ENCODE data around the gene LINGO1. TPM values are rescaled to one million over a fixed set of nuclear protein-coding genes. Genes with fewer than 3 reads are reported as not detected.
A peak's percentile ranks its signal among the peaks of the same experiment; 100 is the strongest.

Gene LINGO1
- polyA plus RNA-seq, 1 donor = 25.0 TPM

GRCh38 chr15:77644543-77645247 lies 12.0 kb upstream of the LINGO1 start:
- Histone ChIP-seq H3K36me3 (ENCODE audit: control insufficient read depth, insufficient read depth, low read length) (no peaks in the 10 kb centered on the region), H3K4me3 (ENCODE audit: low read length) (no peak overlapping the region), H3K27ac (ENCODE audit: low read length) (no peak overlapping the region), H3K4me1 (ENCODE audit: control insufficient read depth, insufficient read depth, low read length) (peaks cover 3% of the 10 kb centered on the region), H3K27me3 (ENCODE audit: control insufficient read depth, insufficient read depth, low read length) (peaks cover 2% of the 10 kb centered on the region), H3K9me3 (ENCODE audit: control insufficient read depth, low read depth, low read length) (no peaks in the 10 kb centered on the region)
- no peak for DNase-seq
- WGBS (ENCODE audit: insufficient coverage, low lambda C conversion rate) = no CpG with 5 or more reads among the region's 14 CpGs

- H3K9me3 ChIP-seq (ENCODE audit: control insufficient read depth, low read depth, low read length) = no peaks in the 10 kb centered on the region
- DNase-seq = no peak
- H3K27ac ChIP-seq (ENCODE audit: low read length) = no peak overlapping the region
- H3K4me3 ChIP-seq (ENCODE audit: low read length) = no peak overlapping the region
- WGBS (ENCODE audit: insufficient coverage, low lambda C conversion rate) = no CpG with 5 or more reads among the region's 11 CpGs
- H3K36me3 ChIP-seq (ENCODE audit: control insufficient read depth, insufficient read depth, low read length) = no peaks in the 10 kb centered on the region
- H3K27me3 ChIP-seq (ENCODE audit: control insufficient read depth, insufficient read depth, low read length) = peaks cover 2% of the 10 kb centered on the region
- peaks cover 3% of the 10 kb centered on the region for H3K4me1 ChIP-seq (ENCODE audit: control insufficient read depth, insufficient read depth, low read length)
Observed at GRCh38 chr15:77643764-77644163, 11.1 kb upstream of the LINGO1 start.

GRCh38 chr15:77642793-77643430 lies 10.2 kb upstream of the LINGO1 start:
- Histone ChIP-seq H3K36me3 (ENCODE audit: control insufficient read depth, insufficient read depth, low read length) (no peaks in the 10 kb centered on the region), H3K27me3 (ENCODE audit: control insufficient read depth, insufficient read depth, low read length) (peaks cover 7% of the 10 kb centered on the region), H3K9me3 (ENCODE audit: control insufficient read depth, low read depth, low read length) (no peaks in the 10 kb centered on the region), H3K27ac (ENCODE audit: low read length) (no peak overlapping the region), H3K4me1 (ENCODE audit: control insufficient read depth, insufficient read depth, low read length) (peaks cover 3% of the 10 kb centered on the region), H3K4me3 (ENCODE audit: low read length) (no peak overlapping the region)
- no peak for DNase-seq
- WGBS (ENCODE audit: insufficient coverage, low lambda C conversion rate) = no CpG with 5 or more reads among the region's 10 CpGs

GRCh38 chr15:77641999-77642398 lies 9.3 kb upstream of the LINGO1 start:
- peaks cover 7% of the 10 kb centered on the region for H3K27me3 ChIP-seq (ENCODE audit: control insufficient read depth, insufficient read depth, low read length)
- H3K27ac ChIP-seq (ENCODE audit: low read length) = no peak overlapping the region
- no peak for DNase-seq
- H3K4me3 ChIP-seq (ENCODE audit: low read length) = no peak overlapping the region
- H3K4me1 ChIP-seq (ENCODE audit: control insufficient read depth, insufficient read depth, low read length) = peaks cover 3% of the 10 kb centered on the region
- H3K36me3 ChIP-seq (ENCODE audit: control insufficient read depth, insufficient read depth, low read length) = no peaks in the 10 kb centered on the region
- WGBS (ENCODE audit: insufficient coverage, low lambda C conversion rate) = no CpG with 5 or more reads among the region's 6 CpGs
- no peaks in the 10 kb centered on the region for H3K9me3 ChIP-seq (ENCODE audit: control insufficient read depth, low read depth, low read length)

DNA sequence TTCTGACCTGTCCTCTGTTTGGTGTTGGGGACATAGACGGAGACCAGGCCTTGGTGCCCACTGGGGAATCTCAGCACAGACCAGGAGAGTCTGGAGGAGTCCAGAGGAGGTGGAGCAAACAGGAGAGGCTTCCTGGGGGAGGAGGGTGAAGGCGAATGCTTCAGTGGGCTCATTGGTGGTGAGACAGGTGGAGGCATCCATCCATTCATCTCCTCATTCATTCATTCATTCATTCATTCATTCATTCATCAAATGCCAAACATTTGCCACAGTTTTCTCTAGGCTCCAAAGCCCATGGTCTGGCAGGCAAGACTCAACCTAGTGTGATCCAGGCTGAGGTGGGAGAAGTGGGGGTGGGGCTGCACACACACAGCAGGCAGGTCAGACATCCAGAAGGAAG lies 7.9 kb upstream of the LINGO1 start:
- H3K9me3 ChIP-seq (ENCODE audit: control insufficient read depth, low read depth, low read length) = no peaks in the 10 kb centered on the region
- no CpG with 5 or more reads among the region's 2 CpGs for WGBS (ENCODE audit: insufficient coverage, low lambda C conversion rate)
- no peak overlapping the region for H3K27ac ChIP-seq (ENCODE audit: low read length)
- H3K4me1 ChIP-seq (ENCODE audit: control insufficient read depth, insufficient read depth, low read length) = peaks cover 3% of the 10 kb centered on the region
- no peak for DNase-seq
- H3K27me3 ChIP-seq (ENCODE audit: control insufficient read depth, insufficient read depth, low read length) = peaks cover 18% of the 10 kb centered on the region
- no peak overlapping the region for H3K4me3 ChIP-seq (ENCODE audit: low read length)
- no peaks in the 10 kb centered on the region for H3K36me3 ChIP-seq (ENCODE audit: control insufficient read depth, insufficient read depth, low read length)

- no peak for DNase-seq
- Histone ChIP-seq H3K9me3 (ENCODE audit: control insufficient read depth, low read depth, low read length) (no peaks in the 10 kb centered on the region), H3K4me3 (ENCODE audit: low read length) (no peak overlapping the region), H3K27me3 (ENCODE audit: control insufficient read depth, insufficient read depth, low read length) (peaks cover 30% of the 10 kb centered on the region), H3K27ac (ENCODE audit: low read length) (no peak overlapping the region), H3K36me3 (ENCODE audit: control insufficient read depth, insufficient read depth, low read length) (no peaks in the 10 kb centered on the region), H3K4me1 (ENCODE audit: control insufficient read depth, insufficient read depth, low read length) (peaks cover 6% of the 10 kb centered on the region)
- WGBS (ENCODE audit: insufficient coverage, low lambda C conversion rate) = 95% methylated on average over 4 of the region's 12 CpGs
Observed at GRCh38 chr15:77639431-77639830, 6.7 kb upstream of the LINGO1 start.

GRCh38 chr15:77637851-77638692 lies 5.4 kb upstream of the LINGO1 start:
- WGBS (ENCODE audit: insufficient coverage, low lambda C conversion rate) = 90% methylated on average over 2 of the region's 10 CpGs
- H3K4me1 ChIP-seq (ENCODE audit: control insufficient read depth, insufficient read depth, low read length) = peaks cover 6% of the 10 kb centered on the region
- no peaks in the 10 kb centered on the region for H3K36me3 ChIP-seq (ENCODE audit: control insufficient read depth, insufficient read depth, low read length)
- H3K27me3 ChIP-seq (ENCODE audit: control insufficient read depth, insufficient read depth, low read length) = peaks cover 40% of the 10 kb centered on the region
- no peak overlapping the region for H3K4me3 ChIP-seq (ENCODE audit: low read length)
- H3K27ac ChIP-seq (ENCODE audit: low read length) = no peak overlapping the region
- no peaks in the 10 kb centered on the region for H3K9me3 ChIP-seq (ENCODE audit: control insufficient read depth, low read depth, low read length)
- no peak for DNase-seq

GRCh38 chr15:77636209-77636608 lies 3.5 kb upstream of the LINGO1 start:
- Histone ChIP-seq H3K27me3 (ENCODE audit: control insufficient read depth, insufficient read depth, low read length) (peaks cover 54% of the 10 kb centered on the region), H3K4me1 (ENCODE audit: control insufficient read depth, insufficient read depth, low read length) (peaks cover 6% of the 10 kb centered on the region), H3K27ac (ENCODE audit: low read length) (no peak overlapping the region), H3K36me3 (ENCODE audit: control insufficient read depth, insufficient read depth, low read length) (no peaks in the 10 kb centered on the region), H3K9me3 (ENCODE audit: control insufficient read depth, low read depth, low read length) (no peaks in the 10 kb centered on the region), H3K4me3 (ENCODE audit: low read length) (no peak overlapping the region)
- WGBS (ENCODE audit: insufficient coverage, low lambda C conversion rate) = no CpG with 5 or more reads among the region's 5 CpGs
- DNase-seq = no peak

GRCh38 chr15:77634266-77634962 lies 1.7 kb upstream of the LINGO1 start:
- Histone ChIP-seq H3K27ac (ENCODE audit: low read length) (no peak overlapping the region), H3K4me1 (ENCODE audit: control insufficient read depth, insufficient read depth, low read length) (peaks cover 6% of the 10 kb centered on the region), H3K36me3 (ENCODE audit: control insufficient read depth, insufficient read depth, low read length) (no peaks in the 10 kb centered on the region), H3K9me3 (ENCODE audit: control insufficient read depth, low read depth, low read length) (no peaks in the 10 kb centered on the region), H3K27me3 (ENCODE audit: control insufficient read depth, insufficient read depth, low read length) (peaks cover 70% of the 10 kb centered on the region), H3K4me3 (ENCODE audit: low read length) (no peak overlapping the region)
- peak; percentile 48 to 49 for DNase-seq
- 0% methylated on average over 1 of the region's 34 CpGs for WGBS (ENCODE audit: insufficient coverage, low lambda C conversion rate)

DNA sequence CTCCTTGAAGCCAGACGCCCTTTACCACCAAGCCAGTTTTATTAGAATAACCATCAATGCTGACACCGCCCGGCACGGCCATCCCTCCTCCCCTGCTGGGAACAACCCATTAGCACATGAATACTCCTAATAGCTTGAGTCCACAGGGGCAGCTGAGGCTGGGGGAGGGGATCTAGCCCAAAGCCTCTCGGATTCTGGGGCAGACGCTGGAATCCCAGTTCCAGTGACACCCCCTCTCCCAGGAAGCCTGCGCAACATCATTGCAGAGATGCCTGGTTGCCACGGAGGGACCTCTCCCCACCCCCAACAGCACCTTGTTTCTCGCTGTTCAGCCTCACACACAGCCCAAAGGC lies 1.2 kb upstream of the LINGO1 start:
- Histone ChIP-seq H3K27me3 (ENCODE audit: control insufficient read depth, insufficient read depth, low read length) (peaks cover 75% of the 10 kb centered on the region), H3K9me3 (ENCODE audit: control insufficient read depth, low read depth, low read length) (no peaks in the 10 kb centered on the region)
- 0% methylated on average over 1 of the region's 9 CpGs for WGBS (ENCODE audit: insufficient coverage, low lambda C conversion rate)

More for the DNA sequence above, 1.2 kb upstream of the LINGO1 start:
- DNase-seq = no peak
- no peak overlapping the region for H3K4me3 ChIP-seq (ENCODE audit: low read length)
- no peak overlapping the region for H3K27ac ChIP-seq (ENCODE audit: low read length)
- no peaks in the 10 kb centered on the region for H3K36me3 ChIP-seq (ENCODE audit: control insufficient read depth, insufficient read depth, low read length)
- peaks cover 6% of the 10 kb centered on the region for H3K4me1 ChIP-seq (ENCODE audit: control insufficient read depth, insufficient read depth, low read length)

All from large intestine (tissue), 3 donors.